KG1 (cell line): ENCODE data around the gene C6orf62.
"Not testable (repeated sequence)": the region's sequence is repeated elsewhere in the genome, so short reads cannot be mapped to it uniquely, and the experiment has no call there.

Source experiments
- DNase-seq: peaks from one replicate; lab custom pipeline; 2025; lab: John Stamatoyannopoulos, UW

Gene C6orf62

GRCh38 chr6:24699521-24700359, 19.2 kb downstream of the C6orf62 start:
- DNase-seq, result no peak

GRCh38 chr6:24696097-24696496, 22.9 kb downstream of the C6orf62 start:
- no peak for DNase-seq

- peak; percentile 3 for DNase-seq
Measured at GRCh38 chr6:24695635-24696034, 23.3 kb downstream of the C6orf62 start.

- no peak for DNase-seq
Measured at GRCh38 chr6:24694198-24694597, 24.8 kb downstream of the C6orf62 start.

- DNase-seq, result no peak
Measured at GRCh38 chr6:24692848-24693592, 25.9 kb downstream of the C6orf62 start.

- no peak for DNase-seq
Measured at GRCh38 chr6:24692415-24692814, 26.5 kb downstream of the C6orf62 start.

- DNase-seq, result no peak
Measured at GRCh38 chr6:24692003-24692402, 27.0 kb downstream of the C6orf62 start.

- DNase-seq, result no peak
Measured at GRCh38 chr6:24691550-24691949, 27.4 kb downstream of the C6orf62 start.

GRCh38 chr6:24690593-24690992, 28.4 kb downstream of the C6orf62 start:
- no peak for DNase-seq

GRCh38 chr6:24689964-24690363, 29.0 kb downstream of the C6orf62 start:
- no peak for DNase-seq

GRCh38 chr6:24686946-24687345, 32.0 kb downstream of the C6orf62 start:
- no peak for DNase-seq

GRCh38 chr6:24686408-24686807, 32.5 kb downstream of the C6orf62 start:
- DNase-seq, result no peak

- no peak for DNase-seq
Measured at GRCh38 chr6:24683297-24684296, 35.4 kb downstream of the C6orf62 start.

GRCh38 chr6:24680582-24680981, 38.4 kb downstream of the C6orf62 start:
- DNase-seq, result no peak

- DNase-seq, result not testable (repeated sequence)
Measured at GRCh38 chr6:24678792-24679352, 40.1 kb downstream of the C6orf62 start.

- no peak for DNase-seq
Measured at GRCh38 chr6:24673625-24674024, 45.3 kb downstream of the C6orf62 start.

- no peak for DNase-seq
Measured at GRCh38 chr6:24672620-24673182, 46.3 kb downstream of the C6orf62 start.

- DNase-seq, result not testable (repeated sequence)
Measured at GRCh38 chr6:24671077-24671476, 47.9 kb downstream of the C6orf62 start.

- not testable (repeated sequence) for DNase-seq
Measured at GRCh38 chr6:24670492-24670891, 48.5 kb downstream of the C6orf62 start.

GRCh38 chr6:24668997-24669361, 50.0 kb downstream of the C6orf62 start:
- no peak for DNase-seq
